HepG2 (cell line): ENCODE results near the gene JAG1. TPM values are rescaled to one million over a fixed set of nuclear protein-coding genes. Genes with fewer than 3 reads are reported as not detected.

Source experiments
- CREB1 ChIP-seq, 2 experiments: fragments of 450-650 bp in 1 of 2; IDR thresholded peaks; 2 replicates each; pipeline ENCODE4 v1.6.1; 2016 to 2017; ENCODE audit warnings: control low read depth in 1 of 2, mild to moderate bottlenecking in 1 of 2, missing compliant biosample characterization in 1 of 2, missing genetic modification characterization in 1 of 2
- FOXO1 ChIP-seq: sonication (generic); formaldehyde crosslinking; IDR thresholded peaks from 2 replicates; pipeline ENCODE4 v1.4.0; 2020; ENCODE audit warnings: missing genetic modification reagents
- MEIS2 ChIP-seq: sonication (generic); formaldehyde crosslinking; IDR thresholded peaks from 2 replicates; pipeline ENCODE4 v1.9.0; 2021; ENCODE audit warnings: mild to moderate bottlenecking, missing genetic modification reagents
- MIXL1 ChIP-seq: IDR thresholded peaks from 2 replicates; pipeline ENCODE4 v1.6.1; 2016
- MXI1 ChIP-seq: IDR thresholded peaks from 3 replicates; pipeline ENCODE4 v1.6.1; 2012; ENCODE audit warnings: low read depth, low read length, inconsistent platforms, borderline replicate concordance
- POLR2A ChIP-seq, 2 experiments: IDR thresholded peaks; 2 replicates each; pipeline ENCODE4 v1.6.1; 2011; ENCODE audit warnings: low read depth in 2 of 2, low read length in 2 of 2, mild to moderate bottlenecking in 1 of 2, moderate library complexity in 1 of 2; ENCODE audit not compliant: insufficient read depth in 1 of 2
- SATB2 ChIP-seq: sonication (generic); formaldehyde crosslinking; IDR thresholded peaks from 2 replicates; pipeline ENCODE4 v1.5.0; 2020; ENCODE audit warnings: missing genetic modification reagents
- SOX13 ChIP-seq, 3 experiments: fragments of 450-650 bp in 1 of 3; sonication (generic) in 1 of 3; formaldehyde crosslinking in 1 of 3; IDR thresholded peaks in 2 of 3; conservative IDR thresholded peaks in 1 of 3; 2 replicates each; pipeline versions ENCODE4 v1.5.0 to v1.6.1; 2016 to 2020; ENCODE audit warnings: antibody characterized with exemption in 1 of 3, mild to moderate bottlenecking in 1 of 3, missing compliant biosample characterization in 1 of 3, missing genetic modification reagents in 1 of 3, moderate library complexity in 1 of 3
- XRCC5 ChIP-seq: fragments of 200-400 bp; formaldehyde crosslinking; optimal IDR thresholded peaks from 2 replicates; pipeline ENCODE3; 2017; ENCODE audit warnings: mild to moderate bottlenecking, low read length
- ZNF251 ChIP-seq: sonication (generic); formaldehyde crosslinking; IDR thresholded peaks from 2 replicates; pipeline ENCODE4 v1.9.0; 2021; ENCODE audit warnings: mild to moderate bottlenecking, missing genetic modification reagents
- ZNF292 ChIP-seq: sonication (generic); formaldehyde crosslinking; IDR thresholded peaks from 2 replicates; pipeline ENCODE4 v1.8.1; 2022; ENCODE audit warnings: mild to moderate bottlenecking, low read depth, missing genetic modification reagents, borderline replicate concordance
- ZNF33A ChIP-seq: sonication (generic); formaldehyde crosslinking; IDR thresholded peaks from 2 replicates; pipeline ENCODE4 v1.5.1; 2020; ENCODE audit warnings: missing genetic modification reagents, mild to moderate bottlenecking, moderate library complexity, borderline replicate concordance
- ZNF546 ChIP-seq: sonication (generic); formaldehyde crosslinking; conservative IDR thresholded peaks from 2 replicates; pipeline ENCODE4 v1.8.1; 2023; ENCODE audit warnings: mild to moderate bottlenecking, missing genetic modification reagents
- ZNF670 ChIP-seq: sonication (generic); formaldehyde crosslinking; IDR thresholded peaks from 2 replicates; pipeline ENCODE4 v1.8.0; 2022; ENCODE audit warnings: mild to moderate bottlenecking, missing genetic modification reagents, borderline replicate concordance
- ZNF850 ChIP-seq: sonication (generic); formaldehyde crosslinking; conservative IDR thresholded peaks from 2 replicates; pipeline ENCODE4 v1.9.0; 2021; ENCODE audit warnings: mild to moderate bottlenecking, missing genetic modification reagents
- polyA plus RNA-seq, 8 experiments: library from polyadenylated mRNA; depleted of rRNA in 3 of 8; stranded (reverse) in 7 of 8; unstranded in 1 of 8; fragments of >200 nt; fragmentation: Illumina TruSeq in 4 of 8; extraction: Trizol in 4 of 8; gene quantifications; 2 replicates each; pipeline versions ENCODE4 v1.2.1 to v1.2.3, GENCODE V29; 2011 to 2016; ENCODE audit warnings: low read depth in 4 of 8, missing spikeins in 1 of 8, mixed read lengths in 1 of 8; ENCODE audit not compliant: insufficient read depth in 1 of 8
- total RNA-seq, 5 experiments: library from RNA; depleted of rRNA; stranded (reverse); fragments of >200 nt; fragmentation: Illumina TruSeq; extraction: Trizol; gene quantifications; 2 replicates each; pipeline ENCODE4 v1.2.3, GENCODE V29; 2016; ENCODE audit warnings: low read depth in 1 of 5
- TF ChIP-seq, protein P1 (sequence below): sonication (generic); formaldehyde crosslinking; IDR thresholded peaks from 2 replicates; pipeline ENCODE4 v1.4.0; 2020; ENCODE audit warnings: mild to moderate bottlenecking, missing genetic modification reagents
- TF ChIP-seq, protein P2 (sequence below): IDR thresholded peaks from 2 replicates; pipeline ENCODE4 v1.6.1; 2018; ENCODE audit warnings: missing genetic modification reagents, mild to moderate bottlenecking, missing compliant biosample characterization
- TF ChIP-seq, protein P3 (sequence below): sonication (generic); formaldehyde crosslinking; IDR thresholded peaks from 2 replicates; pipeline ENCODE4 v1.4.0; 2020; ENCODE audit warnings: mild to moderate bottlenecking, missing genetic modification reagents
- TF ChIP-seq, protein P4 (sequence below): sonication (generic); formaldehyde crosslinking; IDR thresholded peaks from 2 replicates; pipeline ENCODE4 v1.4.0; 2020; ENCODE audit warnings: missing genetic modification reagents; ENCODE audit errors: not compliant biosample characterization
- TF ChIP-seq, protein P5 (sequence below): sonication (generic); formaldehyde crosslinking; IDR thresholded peaks from 2 replicates; pipeline ENCODE4 v1.4.0; 2020; ENCODE audit warnings: missing genetic modification reagents, mild to moderate bottlenecking, borderline replicate concordance

JAG1 gene
- total and polyA plus RNA-seq, 2 of the 13 experiments (the other 11 are each of a cell fraction or from before 2014, with no cell fraction given): 47.1 to 56.3 TPM

DNA sequence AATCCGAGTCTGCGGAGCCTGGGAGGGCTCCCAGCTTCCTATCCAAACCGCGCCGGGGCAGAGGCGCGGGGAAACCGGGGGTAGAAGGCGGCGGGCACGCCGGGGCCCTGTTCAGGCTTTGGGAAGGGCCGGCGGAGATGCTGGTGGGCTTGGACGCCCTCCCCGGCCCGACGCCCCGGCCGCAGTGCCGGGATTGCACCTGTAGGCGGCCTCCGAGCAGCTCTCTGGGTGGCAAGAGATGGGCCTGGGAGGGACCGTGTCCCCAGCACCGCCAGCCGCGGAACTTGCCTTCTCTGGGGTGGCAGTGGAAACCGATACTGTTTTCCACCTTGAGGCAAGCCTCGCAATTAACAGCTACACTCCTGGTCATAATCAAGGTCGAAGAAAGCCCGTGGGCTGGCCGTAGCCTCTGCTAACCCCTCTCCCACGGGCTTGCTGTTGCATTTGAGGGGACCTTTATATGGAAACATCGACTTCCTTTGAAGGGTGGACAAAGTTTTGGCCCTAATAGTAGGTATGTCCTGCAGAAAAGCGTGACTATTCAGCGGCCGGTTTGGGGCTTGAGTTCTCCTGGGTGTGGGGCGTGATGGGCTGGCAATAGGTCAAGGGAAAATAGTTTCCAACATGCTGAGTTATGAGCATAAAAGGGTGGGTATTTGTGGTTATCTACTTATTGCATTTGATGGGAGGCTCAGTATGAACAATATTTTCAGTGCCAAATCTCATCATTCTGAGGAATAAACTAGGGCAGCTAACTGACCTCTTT, 1.1 kb upstream of the JAG1 start (continued):
- TF ChIP-seq, protein P1, sequence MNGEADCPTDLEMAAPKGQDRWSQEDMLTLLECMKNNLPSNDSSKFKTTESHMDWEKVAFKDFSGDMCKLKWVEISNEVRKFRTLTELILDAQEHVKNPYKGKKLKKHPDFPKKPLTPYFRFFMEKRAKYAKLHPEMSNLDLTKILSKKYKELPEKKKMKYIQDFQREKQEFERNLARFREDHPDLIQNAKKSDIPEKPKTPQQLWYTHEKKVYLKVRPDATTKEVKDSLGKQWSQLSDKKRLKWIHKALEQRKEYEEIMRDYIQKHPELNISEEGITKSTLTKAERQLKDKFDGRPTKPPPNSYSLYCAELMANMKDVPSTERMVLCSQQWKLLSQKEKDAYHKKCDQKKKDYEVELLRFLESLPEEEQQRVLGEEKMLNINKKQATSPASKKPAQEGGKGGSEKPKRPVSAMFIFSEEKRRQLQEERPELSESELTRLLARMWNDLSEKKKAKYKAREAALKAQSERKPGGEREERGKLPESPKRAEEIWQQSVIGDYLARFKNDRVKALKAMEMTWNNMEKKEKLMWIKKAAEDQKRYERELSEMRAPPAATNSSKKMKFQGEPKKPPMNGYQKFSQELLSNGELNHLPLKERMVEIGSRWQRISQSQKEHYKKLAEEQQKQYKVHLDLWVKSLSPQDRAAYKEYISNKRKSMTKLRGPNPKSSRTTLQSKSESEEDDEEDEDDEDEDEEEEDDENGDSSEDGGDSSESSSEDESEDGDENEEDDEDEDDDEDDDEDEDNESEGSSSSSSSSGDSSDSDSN (CRISPR knock-in tag): peak; percentile 84
- TF ChIP-seq MEIS2 (CRISPR knock-in tag) (no peak), FOXO1 (CRISPR knock-in tag) (peak; percentile 43), ZNF292 (CRISPR knock-in tag) (peak; percentile 68; the same call in 1 of the 2 replicates), ZNF850 (CRISPR knock-in tag) (no peak), SATB2 (CRISPR knock-in tag) (no peak), XRCC5 (peak; percentile 89), CREB1 (IDR thresholded peaks at IDR 0.05) (no peak), CREB1 (CRISPR knock-in tag; IDR thresholded peaks at IDR 0.05) (no peak), MIXL1 (CRISPR knock-in tag) (0 out of 2 replicates have a peak, but pooled peaks have one; percentile 39), POLR2A (IDR thresholded peaks at IDR 0.05; ENCODE audit: insufficient read depth in 1 of 2, low read depth in 2 of 2, low read length in 2 of 2) (0 out of 4 replicates have a peak, but pooled peaks of 1 of the 2 experiments have one; percentile 10), ZNF251 (CRISPR knock-in tag) (peak; percentile 78; the same call in 1 of the 2 replicates), ZNF546 (CRISPR knock-in tag) (peak; percentile 0; the same call in 1 of the 2 replicates), SOX13 (IDR thresholded peaks at IDR 0.05) (no peak), SOX13 (CRISPR knock-in tag; conservative IDR thresholded peaks at IDR 0.05 in 1 of 2, IDR thresholded peaks at IDR 0.05 in 1 of 2) (peak in 1 of 2 experiments; percentile 62; a peak in 2 of 4 replicates), ZNF33A (no peak; the same call in 1 of the 2 replicates), MXI1 (peak; percentile 56; the same call in 1 of the 3 replicates), ZNF670 (CRISPR knock-in tag) (peak; percentile 13; the same call in 1 of the 2 replicates)
- TF ChIP-seq, protein P2, sequence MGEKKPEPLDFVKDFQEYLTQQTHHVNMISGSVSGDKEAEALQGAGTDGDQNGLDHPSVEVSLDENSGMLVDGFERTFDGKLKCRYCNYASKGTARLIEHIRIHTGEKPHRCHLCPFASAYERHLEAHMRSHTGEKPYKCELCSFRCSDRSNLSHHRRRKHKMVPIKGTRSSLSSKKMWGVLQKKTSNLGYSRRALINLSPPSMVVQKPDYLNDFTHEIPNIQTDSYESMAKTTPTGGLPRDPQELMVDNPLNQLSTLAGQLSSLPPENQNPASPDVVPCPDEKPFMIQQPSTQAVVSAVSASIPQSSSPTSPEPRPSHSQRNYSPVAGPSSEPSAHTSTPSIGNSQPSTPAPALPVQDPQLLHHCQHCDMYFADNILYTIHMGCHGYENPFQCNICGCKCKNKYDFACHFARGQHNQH (CRISPR knock-in tag): peak; percentile 72; the same call in 1 of the 2 replicates
- TF ChIP-seq, protein P3, sequence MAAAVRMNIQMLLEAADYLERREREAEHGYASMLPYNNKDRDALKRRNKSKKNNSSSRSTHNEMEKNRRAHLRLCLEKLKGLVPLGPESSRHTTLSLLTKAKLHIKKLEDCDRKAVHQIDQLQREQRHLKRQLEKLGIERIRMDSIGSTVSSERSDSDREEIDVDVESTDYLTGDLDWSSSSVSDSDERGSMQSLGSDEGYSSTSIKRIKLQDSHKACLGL: 0 out of 2 replicates have a peak, but pooled peaks have one; percentile 22
- TF ChIP-seq, protein P4, sequence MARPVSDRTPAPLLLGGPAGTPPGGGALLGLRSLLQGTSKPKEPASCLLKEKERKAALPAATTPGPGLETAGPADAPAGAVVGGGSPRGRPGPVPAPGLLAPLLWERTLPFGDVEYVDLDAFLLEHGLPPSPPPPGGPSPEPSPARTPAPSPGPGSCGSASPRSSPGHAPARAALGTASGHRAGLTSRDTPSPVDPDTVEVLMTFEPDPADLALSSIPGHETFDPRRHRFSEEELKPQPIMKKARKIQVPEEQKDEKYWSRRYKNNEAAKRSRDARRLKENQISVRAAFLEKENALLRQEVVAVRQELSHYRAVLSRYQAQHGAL (CRISPR knock-in tag): no peak
- TF ChIP-seq, protein P5, sequence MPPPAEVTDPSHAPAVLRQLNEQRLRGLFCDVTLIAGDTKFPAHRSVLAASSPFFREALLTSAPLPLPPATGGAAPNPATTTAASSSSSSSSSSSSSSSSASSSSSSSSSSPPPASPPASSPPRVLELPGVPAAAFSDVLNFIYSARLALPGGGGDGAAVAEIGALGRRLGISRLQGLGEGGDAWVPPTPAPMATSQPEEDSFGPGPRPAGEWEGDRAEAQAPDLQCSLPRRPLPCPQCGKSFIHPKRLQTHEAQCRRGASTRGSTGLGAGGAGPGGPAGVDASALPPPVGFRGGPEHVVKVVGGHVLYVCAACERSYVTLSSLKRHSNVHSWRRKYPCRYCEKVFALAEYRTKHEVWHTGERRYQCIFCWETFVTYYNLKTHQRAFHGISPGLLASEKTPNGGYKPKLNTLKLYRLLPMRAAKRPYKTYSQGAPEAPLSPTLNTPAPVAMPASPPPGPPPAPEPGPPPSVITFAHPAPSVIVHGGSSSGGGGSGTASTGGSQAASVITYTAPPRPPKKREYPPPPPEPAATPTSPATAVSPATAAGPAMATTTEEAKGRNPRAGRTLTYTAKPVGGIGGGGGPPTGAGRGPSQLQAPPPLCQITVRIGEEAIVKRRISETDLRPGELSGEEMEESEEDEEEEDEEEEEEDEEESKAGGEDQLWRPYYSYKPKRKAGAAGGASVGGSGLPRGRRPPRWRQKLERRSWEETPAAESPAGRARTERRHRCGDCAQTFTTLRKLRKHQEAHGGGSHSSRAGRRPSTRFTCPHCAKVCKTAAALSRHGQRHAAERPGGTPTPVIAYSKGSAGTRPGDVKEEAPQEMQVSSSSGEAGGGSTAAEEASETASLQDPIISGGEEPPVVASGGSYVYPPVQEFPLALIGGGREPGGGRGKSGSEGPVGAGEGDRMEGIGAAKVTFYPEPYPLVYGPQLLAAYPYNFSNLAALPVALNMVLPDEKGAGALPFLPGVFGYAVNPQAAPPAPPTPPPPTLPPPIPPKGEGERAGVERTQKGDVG (CRISPR knock-in tag): no peak; the same call in 1 of the 2 replicates
